ENCODE results near the gene GARRE1. TPM values are rescaled to one million over a fixed set of nuclear protein-coding genes. Genes with fewer than 3 reads are reported as not detected.
A peak's percentile ranks its signal among the peaks of the same experiment; 100 is the strongest.

Gene GARRE1
- total RNA-seq, 1 donor from 2014 or later = 22.5 TPM

- no peaks in the 10 kb centered on the region for H3K27me3 Mint-ChIP-seq
- H3K27ac Mint-ChIP-seq = peak overlapping the region; percentile 85
- H3K9me3 Mint-ChIP-seq = no peaks in the 10 kb centered on the region
- H3K4me3 Mint-ChIP-seq = peak overlapping the region; percentile 67
- TF ChIP-seq, protein P1, sequence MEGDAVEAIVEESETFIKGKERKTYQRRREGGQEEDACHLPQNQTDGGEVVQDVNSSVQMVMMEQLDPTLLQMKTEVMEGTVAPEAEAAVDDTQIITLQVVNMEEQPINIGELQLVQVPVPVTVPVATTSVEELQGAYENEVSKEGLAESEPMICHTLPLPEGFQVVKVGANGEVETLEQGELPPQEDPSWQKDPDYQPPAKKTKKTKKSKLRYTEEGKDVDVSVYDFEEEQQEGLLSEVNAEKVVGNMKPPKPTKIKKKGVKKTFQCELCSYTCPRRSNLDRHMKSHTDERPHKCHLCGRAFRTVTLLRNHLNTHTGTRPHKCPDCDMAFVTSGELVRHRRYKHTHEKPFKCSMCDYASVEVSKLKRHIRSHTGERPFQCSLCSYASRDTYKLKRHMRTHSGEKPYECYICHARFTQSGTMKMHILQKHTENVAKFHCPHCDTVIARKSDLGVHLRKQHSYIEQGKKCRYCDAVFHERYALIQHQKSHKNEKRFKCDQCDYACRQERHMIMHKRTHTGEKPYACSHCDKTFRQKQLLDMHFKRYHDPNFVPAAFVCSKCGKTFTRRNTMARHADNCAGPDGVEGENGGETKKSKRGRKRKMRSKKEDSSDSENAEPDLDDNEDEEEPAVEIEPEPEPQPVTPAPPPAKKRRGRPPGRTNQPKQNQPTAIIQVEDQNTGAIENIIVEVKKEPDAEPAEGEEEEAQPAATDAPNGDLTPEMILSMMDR (conservative IDR thresholded peaks at IDR 0.05) = no peak
- peaks cover 32% of the 10 kb centered on the region for H3K4me1 Mint-ChIP-seq (ENCODE audit: unreplicated experiment)
- DNase-seq (ENCODE audit: extremely low spot score, unreplicated experiment) = no peak
- H3K36me3 Mint-ChIP-seq = peaks cover 6% of the 10 kb centered on the region
These were observed 6.4 kb downstream of the GARRE1 start for GRCh38 chr19:34260771-34261173.

DNA sequence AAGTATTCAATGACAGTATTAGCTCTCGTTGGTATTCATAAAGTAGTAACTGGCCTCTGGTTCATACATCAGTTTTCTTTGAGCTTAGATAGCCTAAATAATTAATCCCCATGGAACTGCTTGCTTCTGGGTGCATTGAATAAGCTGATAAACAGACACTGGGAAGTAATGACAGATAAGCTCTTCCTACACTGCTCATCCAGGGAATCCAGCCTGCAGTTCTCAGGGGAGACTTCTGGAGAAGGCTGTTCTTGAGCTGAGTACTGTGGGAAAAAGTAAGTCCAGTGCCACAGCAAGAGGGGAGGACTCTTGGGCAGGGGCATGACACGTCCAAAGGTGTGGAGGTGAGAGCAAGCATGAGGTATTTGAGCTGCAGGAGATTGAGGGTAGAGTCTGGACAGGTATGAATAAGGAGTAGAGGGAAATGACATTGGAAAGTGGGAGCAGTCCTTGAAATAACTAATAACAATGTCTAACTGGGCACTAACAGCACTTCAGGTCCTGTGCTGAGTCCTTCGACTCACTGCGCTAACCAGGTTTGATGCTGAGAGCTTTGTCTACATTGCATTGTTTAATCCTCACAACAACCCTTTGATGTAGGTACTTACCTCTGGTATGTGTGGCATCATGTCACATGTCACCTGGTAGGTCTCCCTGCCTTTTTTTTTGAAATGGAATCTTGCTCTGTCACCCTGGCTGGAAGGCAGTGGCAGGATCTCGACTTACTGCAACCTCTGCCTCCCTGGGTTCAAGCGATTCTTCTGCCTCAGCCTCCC lies 7.2 kb downstream of the GARRE1 start:
- Mint-ChIP-seq H3K4me3 (peak overlapping the region; percentile 67), H3K4me1 (ENCODE audit: unreplicated experiment) (peaks cover 32% of the 10 kb centered on the region), H3K27ac (peak overlapping the region; percentile 85), H3K36me3 (peaks cover 6% of the 10 kb centered on the region), H3K27me3 (no peaks in the 10 kb centered on the region), H3K9me3 (no peaks in the 10 kb centered on the region)
- no peak for DNase-seq (ENCODE audit: extremely low spot score, unreplicated experiment)
- TF ChIP-seq, protein P1 (conservative IDR thresholded peaks at IDR 0.05) = no peak

- no peak for DNase-seq (ENCODE audit: extremely low spot score, unreplicated experiment)
- H3K4me3 Mint-ChIP-seq = no peak overlapping the region
- H3K4me1 Mint-ChIP-seq (ENCODE audit: unreplicated experiment) = peaks cover 35% of the 10 kb centered on the region
- TF ChIP-seq, protein P1 (conservative IDR thresholded peaks at IDR 0.05) = no peak
- H3K27ac Mint-ChIP-seq = peak overlapping the region; percentile 40
- no peaks in the 10 kb centered on the region for H3K9me3 Mint-ChIP-seq
- H3K36me3 Mint-ChIP-seq = peaks cover 3% of the 10 kb centered on the region
- no peaks in the 10 kb centered on the region for H3K27me3 Mint-ChIP-seq
These were observed 9.4 kb downstream of the GARRE1 start for GRCh38 chr19:34263745-34264237.

DNA sequence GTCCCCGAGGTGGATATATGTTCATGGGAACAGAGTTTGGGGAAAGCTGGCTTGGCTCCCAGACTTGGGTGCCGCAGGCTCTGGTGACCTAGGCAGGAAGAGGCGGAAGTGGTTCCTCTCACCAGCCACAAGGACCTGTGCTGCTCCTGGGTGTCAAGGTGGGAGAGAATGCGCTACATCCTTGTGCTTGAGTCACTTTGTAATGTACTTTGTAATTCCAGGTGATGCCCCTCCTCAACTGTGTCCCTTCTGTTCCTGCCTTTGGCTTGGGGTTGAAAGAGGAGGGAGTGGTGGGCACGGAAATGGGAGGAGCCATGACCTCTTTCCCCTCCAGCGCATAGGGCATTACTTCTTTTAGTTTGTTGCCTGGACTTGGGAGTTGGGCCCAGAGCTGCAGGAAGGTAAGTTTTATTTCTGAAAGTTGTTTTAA lies 10.9 kb downstream of the GARRE1 start:
- Mint-ChIP-seq H3K36me3 (peaks cover 9% of the 10 kb centered on the region), H3K4me3 (no peak overlapping the region), H3K9me3 (peaks cover 4% of the 10 kb centered on the region), H3K27me3 (no peaks in the 10 kb centered on the region), H3K27ac (no peak overlapping the region), H3K4me1 (ENCODE audit: unreplicated experiment) (peaks cover 35% of the 10 kb centered on the region)
- DNase-seq (ENCODE audit: extremely low spot score, unreplicated experiment) = no peak
- TF ChIP-seq, protein P1 (conservative IDR thresholded peaks at IDR 0.05) = no peak

DNA sequence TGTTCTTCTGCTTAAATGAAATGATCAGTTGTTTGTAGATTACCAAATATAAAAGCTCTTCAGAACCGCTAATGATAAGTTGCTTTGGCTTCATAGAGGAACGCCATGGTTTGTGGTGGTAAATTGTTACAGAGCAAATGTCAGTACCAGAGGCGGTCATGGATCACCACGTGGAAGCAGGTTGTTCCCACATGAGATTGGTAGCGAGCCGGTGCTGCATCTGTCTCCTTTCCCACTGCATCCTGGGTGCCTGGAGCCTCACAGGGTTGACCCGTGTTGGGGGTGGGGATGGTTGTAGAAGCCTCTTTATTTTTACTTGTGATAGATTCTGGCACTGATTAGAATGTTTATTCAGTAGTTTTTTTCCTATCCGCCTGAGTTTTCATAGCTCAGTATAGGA lies 14.7 kb downstream of the GARRE1 start:
- peaks cover 25% of the 10 kb centered on the region for H3K4me1 Mint-ChIP-seq (ENCODE audit: unreplicated experiment)
- H3K27ac Mint-ChIP-seq = no peak overlapping the region

More for the DNA sequence above, 14.7 kb downstream of the GARRE1 start:
- H3K36me3 Mint-ChIP-seq = peaks cover 13% of the 10 kb centered on the region
- H3K27me3 Mint-ChIP-seq = no peaks in the 10 kb centered on the region
- H3K9me3 Mint-ChIP-seq = peaks cover 4% of the 10 kb centered on the region
- TF ChIP-seq, protein P1 (conservative IDR thresholded peaks at IDR 0.05) = no peak
- no peak for DNase-seq (ENCODE audit: extremely low spot score, unreplicated experiment)
- no peak overlapping the region for H3K4me3 Mint-ChIP-seq

All from type B pancreatic cell (in vitro differentiated cells).